ENCODE measurements around the gene SOX15.

Gene SOX15

DNA sequence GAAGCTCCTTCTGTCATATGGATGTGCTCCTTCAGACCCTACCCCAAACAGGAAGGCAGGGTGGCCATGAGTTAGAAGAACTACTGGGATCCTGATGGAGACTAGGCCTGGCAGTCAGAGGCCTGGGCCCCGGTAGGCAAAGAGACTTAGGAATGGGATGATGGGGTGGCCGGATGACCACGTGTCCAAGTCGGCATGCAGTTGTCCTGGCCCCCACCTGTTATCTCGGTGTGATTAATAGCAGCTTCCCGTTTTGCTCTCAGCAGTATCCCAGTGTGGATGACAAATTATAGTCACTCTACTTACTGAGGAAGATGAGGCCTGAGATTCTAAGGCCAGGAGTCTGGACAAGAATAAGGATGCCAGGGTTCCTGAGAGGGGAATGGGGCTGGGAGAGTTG lies 39.5 kb downstream of the SOX15 start:
- DNase-seq (ENCODE audit: low read depth) = no peak
- TF ChIP-seq, protein P1, sequence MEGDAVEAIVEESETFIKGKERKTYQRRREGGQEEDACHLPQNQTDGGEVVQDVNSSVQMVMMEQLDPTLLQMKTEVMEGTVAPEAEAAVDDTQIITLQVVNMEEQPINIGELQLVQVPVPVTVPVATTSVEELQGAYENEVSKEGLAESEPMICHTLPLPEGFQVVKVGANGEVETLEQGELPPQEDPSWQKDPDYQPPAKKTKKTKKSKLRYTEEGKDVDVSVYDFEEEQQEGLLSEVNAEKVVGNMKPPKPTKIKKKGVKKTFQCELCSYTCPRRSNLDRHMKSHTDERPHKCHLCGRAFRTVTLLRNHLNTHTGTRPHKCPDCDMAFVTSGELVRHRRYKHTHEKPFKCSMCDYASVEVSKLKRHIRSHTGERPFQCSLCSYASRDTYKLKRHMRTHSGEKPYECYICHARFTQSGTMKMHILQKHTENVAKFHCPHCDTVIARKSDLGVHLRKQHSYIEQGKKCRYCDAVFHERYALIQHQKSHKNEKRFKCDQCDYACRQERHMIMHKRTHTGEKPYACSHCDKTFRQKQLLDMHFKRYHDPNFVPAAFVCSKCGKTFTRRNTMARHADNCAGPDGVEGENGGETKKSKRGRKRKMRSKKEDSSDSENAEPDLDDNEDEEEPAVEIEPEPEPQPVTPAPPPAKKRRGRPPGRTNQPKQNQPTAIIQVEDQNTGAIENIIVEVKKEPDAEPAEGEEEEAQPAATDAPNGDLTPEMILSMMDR (conservative IDR thresholded peaks at IDR 0.05; ENCODE audit: control insufficient read depth, insufficient read depth, low read depth, low read length) = no peak
- no peak overlapping the region for H3K4me3 ChIP-seq (ENCODE audit: control insufficient read depth, low read depth, low read length)

DNA sequence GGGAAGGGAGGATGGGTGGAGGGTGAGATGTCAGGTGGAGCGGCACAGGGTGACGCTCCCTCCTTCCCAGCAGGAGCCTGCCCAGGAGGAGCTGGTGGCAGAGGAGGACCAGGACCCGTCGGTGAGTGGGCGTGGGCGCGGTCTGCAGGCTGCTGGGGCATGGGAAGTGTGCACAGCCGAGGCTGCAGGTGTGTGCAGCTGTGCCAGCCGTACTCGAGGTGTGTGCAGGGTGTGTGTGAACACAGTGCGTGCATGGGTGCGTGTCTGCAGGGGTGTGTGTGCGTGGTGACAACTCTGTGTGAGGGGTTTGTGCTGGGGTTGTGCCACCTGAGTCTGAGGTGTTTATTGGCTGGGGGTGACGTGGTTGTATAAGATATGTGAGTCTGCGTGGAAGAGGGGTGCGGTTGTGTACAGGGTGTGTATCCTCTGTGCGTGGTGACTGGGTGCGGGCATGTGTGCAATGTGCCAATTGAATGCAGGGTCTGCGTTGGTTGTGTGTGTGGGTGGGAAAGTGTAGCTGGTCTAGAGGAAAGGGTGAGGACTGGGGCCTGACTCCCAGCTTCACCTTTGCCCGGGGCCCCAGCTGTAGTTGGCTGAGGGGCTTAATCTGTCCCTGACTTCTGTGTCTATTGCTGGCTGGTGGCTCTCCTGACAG lies 40.4 kb downstream of the SOX15 start:
- TF ChIP-seq, protein P1 (conservative IDR thresholded peaks at IDR 0.05; ENCODE audit: control insufficient read depth, insufficient read depth, low read depth, low read length) = no peak
- no peak for DNase-seq (ENCODE audit: low read depth)
- H3K4me3 ChIP-seq (ENCODE audit: control insufficient read depth, low read depth, low read length) = peak overlapping the region; percentile 59

DNA sequence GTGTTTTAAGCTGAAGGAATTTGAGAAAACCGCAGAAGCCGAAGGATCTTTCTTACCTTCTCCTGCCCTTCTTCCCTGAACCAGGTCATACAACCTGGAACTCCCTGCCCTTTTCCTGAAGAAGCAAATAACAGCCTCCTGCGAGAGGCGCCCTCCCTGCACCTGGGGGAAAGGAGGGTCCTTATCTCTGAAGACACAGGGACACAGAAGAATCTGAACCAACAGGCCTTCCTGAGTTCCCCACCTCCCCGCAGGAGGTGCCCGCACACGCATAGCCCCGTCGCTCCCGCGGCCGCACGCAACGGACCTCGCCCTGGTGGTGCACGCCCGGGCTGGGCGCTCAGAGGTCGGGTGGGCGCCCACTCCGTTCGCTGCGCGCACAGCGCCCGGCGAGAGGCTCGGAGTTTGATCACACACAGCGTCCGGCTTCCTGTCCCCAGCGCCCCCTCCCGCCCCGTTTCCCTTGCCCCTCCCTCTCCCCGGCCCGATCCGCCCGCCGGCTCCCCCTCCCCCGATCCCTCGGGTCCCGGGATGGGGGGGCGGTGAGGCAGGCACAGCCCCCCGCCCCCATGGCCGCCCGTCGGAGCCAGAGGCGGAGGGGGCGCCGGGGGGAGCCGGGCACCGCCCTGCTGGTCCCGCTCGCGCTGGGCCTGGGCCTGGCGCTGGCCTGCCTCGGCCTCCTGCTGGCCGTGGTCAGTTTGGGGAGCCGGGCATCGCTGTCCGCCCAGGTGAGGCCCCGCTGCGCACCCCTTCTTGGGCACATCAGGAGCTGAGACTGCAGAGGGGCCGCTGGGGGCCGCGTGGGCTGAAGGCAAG lies 41.1 kb downstream of the SOX15 start, which contains the start of gene TNFSF12:
Gene TNFSF12 (plus strand): TSS at position 474 of the 816 bp plus-strand sequence. CDS start 96 bp downstream, at position 570.
- peak within 1 kb of the TSS; percentile 59 for H3K4me3 ChIP-seq (ENCODE audit: control insufficient read depth, low read depth, low read length)
- TF ChIP-seq, protein P1 (conservative IDR thresholded peaks at IDR 0.05; ENCODE audit: control insufficient read depth, insufficient read depth, low read depth, low read length) = no peak
- no peak for DNase-seq (ENCODE audit: low read depth)

DNA sequence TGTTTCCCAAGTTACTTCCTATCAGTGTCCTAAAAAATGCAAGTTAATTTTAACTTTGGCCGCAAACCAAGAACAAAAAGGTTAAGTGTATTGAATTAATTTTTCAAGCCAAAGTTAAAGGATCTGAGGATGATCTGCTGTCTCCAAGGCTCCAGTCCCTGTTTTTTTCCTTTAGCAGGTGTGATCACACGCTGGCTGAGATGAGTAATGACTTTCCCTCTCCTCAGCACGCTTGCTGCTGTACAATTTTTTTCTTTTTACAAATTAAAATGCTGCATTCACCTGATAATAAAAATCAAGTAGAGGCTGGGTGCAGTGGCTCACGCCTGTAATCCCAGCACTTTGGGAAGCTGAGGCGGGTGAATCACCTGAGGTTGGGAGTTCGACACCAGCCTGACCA lies 45.0 kb downstream of the SOX15 start:
- no peak overlapping the region for H3K4me3 ChIP-seq (ENCODE audit: control insufficient read depth, low read depth, low read length)
- DNase-seq (ENCODE audit: low read depth) = no peak
- TF ChIP-seq, protein P1 (conservative IDR thresholded peaks at IDR 0.05; ENCODE audit: control insufficient read depth, insufficient read depth, low read depth, low read length) = no peak

DNA sequence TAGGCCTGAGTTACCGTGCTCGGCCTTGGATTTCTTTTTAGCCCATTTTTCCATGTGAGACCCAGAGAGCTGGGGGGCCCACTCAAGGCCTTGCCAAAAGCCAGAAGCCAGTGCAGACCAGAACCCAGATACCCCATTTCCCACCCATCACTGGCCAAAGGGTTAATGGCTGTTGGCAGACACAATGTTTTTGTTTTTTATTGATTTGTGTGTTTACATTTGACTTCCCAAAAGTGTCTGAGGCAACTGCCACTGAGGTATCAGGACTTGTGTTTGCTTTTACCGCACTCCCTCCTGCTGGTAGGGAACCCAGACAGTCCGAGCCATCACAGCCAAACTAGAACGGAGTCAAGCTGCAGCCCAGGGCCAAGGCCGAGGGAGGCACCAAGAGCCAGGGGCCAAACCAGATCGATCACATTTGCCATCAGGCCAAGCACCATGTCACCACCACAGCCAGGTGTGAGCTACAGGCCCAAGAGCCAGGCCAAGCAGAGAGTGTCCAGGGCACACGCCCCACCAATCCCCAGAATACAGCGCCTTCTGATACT lies 48.7 kb downstream of the SOX15 start:
- TF ChIP-seq, protein P1 (conservative IDR thresholded peaks at IDR 0.05; ENCODE audit: control insufficient read depth, insufficient read depth, low read depth, low read length) = no peak
- DNase-seq (ENCODE audit: low read depth) = no peak
- H3K4me3 ChIP-seq (ENCODE audit: control insufficient read depth, low read depth, low read length) = no peak overlapping the region

DNA sequence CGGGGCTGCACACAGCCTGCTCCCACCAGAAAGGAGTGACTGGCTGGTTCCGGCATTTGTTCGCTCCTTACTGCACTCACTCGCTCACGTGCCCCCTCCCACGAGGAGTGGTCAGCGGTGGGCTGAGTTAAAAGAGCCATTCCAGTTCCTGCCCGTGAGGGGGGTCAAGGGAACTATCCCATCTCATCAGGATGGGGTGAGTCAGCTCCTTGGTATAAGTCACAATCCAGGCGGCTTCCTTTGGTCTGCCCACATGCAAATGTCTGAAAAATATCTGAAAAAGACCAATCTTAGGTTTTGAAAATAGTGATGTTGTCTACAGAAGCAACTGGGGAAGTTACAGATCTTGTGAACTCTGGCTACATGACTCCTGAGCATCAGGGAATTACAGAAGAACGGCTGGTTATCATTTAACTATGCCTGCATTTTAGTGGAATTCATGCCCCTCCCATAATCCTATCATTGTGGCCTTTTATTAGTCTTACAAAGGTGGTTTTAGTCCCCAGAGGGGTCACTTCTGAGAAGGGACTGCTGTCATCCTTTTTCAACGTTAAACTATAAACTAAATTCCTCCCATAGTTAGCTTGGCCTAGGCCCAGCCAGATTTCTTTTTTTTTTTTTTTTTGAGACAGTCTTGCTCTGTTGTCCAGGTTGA lies 50.9 kb downstream of the SOX15 start:
- DNase-seq (ENCODE audit: low read depth) = peak; percentile 28
- TF ChIP-seq, protein P1 (conservative IDR thresholded peaks at IDR 0.05; ENCODE audit: control insufficient read depth, insufficient read depth, low read depth, low read length) = no peak
- no peak overlapping the region for H3K4me3 ChIP-seq (ENCODE audit: control insufficient read depth, low read depth, low read length)

All from fibroblast of mammary gland (primary cell).